Loucy (cell line): Measurements from ENCODE around the gene PTPRK.

Source experiments
- EZH2phosphoT487 ChIP-seq: fragments of 200-600 bp; IDR thresholded peaks from 2 replicates; pipeline ENCODE4 v1.6.1; 2018; ENCODE audit warnings: antibody characterized with exemption, mild to moderate bottlenecking, moderate library complexity, borderline replicate concordance
- TF ChIP-seq, protein P1 (sequence below): fragments of 200-600 bp; sonication (generic); conservative IDR thresholded peaks from 2 replicates; pipeline ENCODE4 v1.5.1; 2014; ENCODE audit warnings: mild to moderate bottlenecking, antibody characterized with exemption, low read length

DNA sequence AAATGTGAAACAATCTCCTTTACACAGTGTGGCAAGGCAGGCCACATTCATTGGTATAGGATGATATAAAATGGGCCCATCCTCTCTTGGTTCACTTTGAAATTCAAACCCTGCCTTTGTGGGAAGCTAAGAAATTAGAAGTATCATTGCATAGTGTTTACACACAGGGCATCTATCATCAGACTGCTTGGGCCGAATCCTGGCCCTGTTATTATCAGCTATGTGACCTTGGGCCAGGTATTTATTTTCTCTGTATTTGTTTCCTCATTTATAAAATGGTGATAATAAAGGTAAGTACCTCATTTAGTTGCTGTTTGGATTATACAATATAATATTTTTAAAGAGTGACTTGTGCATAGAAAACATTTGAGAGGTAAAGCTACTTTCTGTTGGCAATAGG lies 45.5 kb downstream of the PTPRK start:
- TF ChIP-seq, protein P1, sequence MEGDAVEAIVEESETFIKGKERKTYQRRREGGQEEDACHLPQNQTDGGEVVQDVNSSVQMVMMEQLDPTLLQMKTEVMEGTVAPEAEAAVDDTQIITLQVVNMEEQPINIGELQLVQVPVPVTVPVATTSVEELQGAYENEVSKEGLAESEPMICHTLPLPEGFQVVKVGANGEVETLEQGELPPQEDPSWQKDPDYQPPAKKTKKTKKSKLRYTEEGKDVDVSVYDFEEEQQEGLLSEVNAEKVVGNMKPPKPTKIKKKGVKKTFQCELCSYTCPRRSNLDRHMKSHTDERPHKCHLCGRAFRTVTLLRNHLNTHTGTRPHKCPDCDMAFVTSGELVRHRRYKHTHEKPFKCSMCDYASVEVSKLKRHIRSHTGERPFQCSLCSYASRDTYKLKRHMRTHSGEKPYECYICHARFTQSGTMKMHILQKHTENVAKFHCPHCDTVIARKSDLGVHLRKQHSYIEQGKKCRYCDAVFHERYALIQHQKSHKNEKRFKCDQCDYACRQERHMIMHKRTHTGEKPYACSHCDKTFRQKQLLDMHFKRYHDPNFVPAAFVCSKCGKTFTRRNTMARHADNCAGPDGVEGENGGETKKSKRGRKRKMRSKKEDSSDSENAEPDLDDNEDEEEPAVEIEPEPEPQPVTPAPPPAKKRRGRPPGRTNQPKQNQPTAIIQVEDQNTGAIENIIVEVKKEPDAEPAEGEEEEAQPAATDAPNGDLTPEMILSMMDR = no peak
- TF ChIP-seq EZH2phosphoT487 = no peak
